GM12878 (cell line): ENCODE results near the gene CALML4. TPM values are rescaled to one million over a fixed set of nuclear protein-coding genes. Genes with fewer than 3 reads are reported as not detected.
A peak's percentile ranks its signal among the peaks of the same experiment; 100 is the strongest.

ENCODE experiments used
- ATAC-seq: fragments of 200-7000 bp; cut with Tn5 transposase; 3 replicates; pipeline ENCODE4 v1.9.1; 2020; ENCODE audit warnings: mild to moderate bottlenecking, moderate library complexity
- BruUV-seq: library from RNA; stranded (reverse); fragments of 400-500 nt; replicated peaks from 2 replicates; lab custom pipeline; 2021; lab: Mats Ljungman, UMichigan
- CTCF ChIA-PET: fragments of 300-600 bp; sonication (Branson Sonifier 250); formaldehyde crosslinking; extraction: SDS; loops from one replicate; lab custom pipeline; 2021; ENCODE audit warnings: inconsistent platforms; lab: Yijun Ruan, JAX
- POLR2A ChIA-PET: fragments of 350-600 bp; formaldehyde crosslinking; extraction: SDS; loops from one replicate; lab custom pipeline; 2021; ENCODE audit warnings: inconsistent platforms; lab: Charles Lee
- RAD21 ChIA-PET: fragments of 300-600 bp; sonication (Branson Sonifier 250); formaldehyde crosslinking; loops from one replicate; lab custom pipeline; 2023; ENCODE audit warnings: antibody characterized with exemption; ENCODE audit not compliant: unreplicated experiment; lab: Charles Lee
- SMC1A ChIA-PET: fragments of 300-600 bp; sonication (Branson Sonifier 250); formaldehyde crosslinking; loops from one replicate; lab custom pipeline; 2023; ENCODE audit not compliant: unreplicated experiment, uncharacterized antibody; lab: Charles Lee
- DNase-seq: peaks from one replicate; pipeline ENCODE4 v3.0.0-alpha.2; 2011; ENCODE audit warnings: low read depth, low spot score
- FAIRE-seq: peaks from 3 replicates; lab custom pipeline; 2011; peaks lifted over from hg19 to GRCh38; lab: Jason Lieb, UNC
- H2AFZ ChIP-seq: 2 replicates; pipeline ENCODE4 v1.6.0; 2011; ENCODE audit warnings: low read depth, low read length, control low read depth; ENCODE audit not compliant: control insufficient read depth
- H3K27ac ChIP-seq: 2 replicates; pipeline ENCODE4 v1.5.1; 2011; ENCODE audit warnings: control low read depth; ENCODE audit not compliant: control insufficient read depth, insufficient read depth
- H3K27me3 ChIP-seq, 2 experiments: replicated peaks in 1 of 2; 2 replicates each; pipeline versions ENCODE4 v1.6.0 to v1.6.1; 2011; ENCODE audit warnings: low read length in 1 of 2; ENCODE audit not compliant: control insufficient read depth in 2 of 2, insufficient read depth in 2 of 2
- H3K36me3 ChIP-seq, 2 experiments: 2 replicates each; pipeline ENCODE4 v1.5.1; 2011; ENCODE audit warnings: low read length in 1 of 2; ENCODE audit not compliant: control insufficient read depth in 2 of 2, insufficient read depth in 2 of 2
- H3K4me1 ChIP-seq: 2 replicates; pipeline ENCODE4 v1.6.1; 2011; ENCODE audit warnings: mild to moderate bottlenecking, low read length, moderate library complexity, mixed read lengths; ENCODE audit not compliant: control insufficient read depth, insufficient read depth
- H3K4me2 ChIP-seq: 2 replicates; pipeline ENCODE4 v1.6.0; 2011; ENCODE audit warnings: control low read depth; ENCODE audit not compliant: control insufficient read depth, insufficient read depth
- H3K4me3 ChIP-seq: fragments of 200-600 bp; sonication (generic); 2 replicates; pipeline ENCODE4 v1.5.1; 2016
- H3K79me2 ChIP-seq: 2 replicates; pipeline ENCODE4 v1.6.0; 2011; ENCODE audit warnings: low read length; ENCODE audit not compliant: control insufficient read depth, insufficient read depth
- H3K9ac ChIP-seq: 2 replicates; pipeline ENCODE4 v1.8.0; 2011; ENCODE audit warnings: low read length, control low read depth, mixed read lengths; ENCODE audit not compliant: control insufficient read depth, insufficient read depth
- H3K9me3 ChIP-seq: replicated peaks from 3 replicates; pipeline ENCODE4 v1.5.1; 2011; ENCODE audit warnings: mild to moderate bottlenecking, low read length; ENCODE audit not compliant: control insufficient read depth, insufficient read depth
- H4K20me1 ChIP-seq: 2 replicates; pipeline ENCODE4 v1.6.0; 2011; ENCODE audit not compliant: control insufficient read depth, insufficient read depth
- CEBPZ ChIP-seq: fragments of 150-350 bp; IDR thresholded peaks from 2 replicates; pipeline ENCODE4 v1.6.1; 2016; ENCODE audit warnings: low read depth, low read length
- CUX1 ChIP-seq: IDR thresholded peaks from 2 replicates; pipeline ENCODE4 v1.6.1; 2012; ENCODE audit warnings: improper control_type of control experiment, low read depth, low read length; ENCODE audit not compliant: insufficient replicate concordance
- POLR2A ChIP-seq: IDR thresholded peaks from 2 replicates; pipeline ENCODE4 v1.6.1; 2011; ENCODE audit warnings: low read depth, mild to moderate bottlenecking, low read length
- POLR2AphosphoS5 ChIP-seq: IDR thresholded peaks from 2 replicates; pipeline ENCODE4 v1.6.1; 2011; ENCODE audit warnings: mild to moderate bottlenecking, low read length, inconsistent platforms
- WGBS: methylation state at CpG from one replicate; pipeline ENCODE4 v1.1.6; 2016; ENCODE audit warnings: low lambda C conversion rate; ENCODE audit not compliant: insufficient replicate concordance, insufficient coverage; ENCODE audit errors: missing lambda C conversion rate; 5-methylcytosine and 5-hydroxymethylcytosine counted together
- in situ Hi-C: fragments of 300-500 bp; cut with MboI; formaldehyde crosslinking; loops from 9 replicates; pipeline ENCODE4 v1.14.3; 2018; ENCODE audit warnings: mixed read lengths
- intact Hi-C: fragments of 100-400 bp; cut with micrococcal nuclease; formaldehyde crosslinking; loops from one replicate; pipeline ENCODE4 v1.14.2; 2022; ENCODE audit not compliant: unreplicated experiment
- polyA plus RNA-seq, 11 experiments: library from polyadenylated mRNA; depleted of rRNA in 4 of 11; unstranded in 6 of 11; stranded (reverse) in 5 of 11; fragments of >200 nt; fragmentation: Nextera tagmentation in 4 of 11; fragmentation: Illumina TruSeq in 1 of 11; extraction: Ambion mirVana in 4 of 11; extraction: Trizol in 1 of 11; gene quantifications; 1 replicate in 1 of 11; 2 replicates in 10 of 11; pipeline versions ENCODE4 v1.2.1 to v1.2.3, GENCODE V29; 2011 to 2016; ENCODE audit warnings: inconsistent platforms in 2 of 11, missing spikeins in 2 of 11, low read depth in 1 of 11
- total RNA-seq, 4 experiments: library from RNA; depleted of rRNA in 3 of 4; stranded (reverse); fragments of >200 nt in 3 of 4; fragmentation: Illumina TruSeq in 1 of 4; extraction: Trizol in 1 of 4; gene quantifications; 2 replicates each; pipeline versions ENCODE4 v1.2.1 to v1.2.3, GENCODE V29; 2013 to 2021

Gene CALML4
- total and polyA plus RNA-seq, 10 of the 15 experiments (the other 5 are each of a cell fraction or from before 2014, with no cell fraction given): 1.7 to 15.9 (median 5.1) TPM

GRCh38 chr15:68192804-68193486 lies 12.2 kb downstream of the CALML4 start:
- WGBS: 88% methylated on average over 5 of the region's 5 CpGs

More at GRCh38 chr15:68192804-68193486, 12.2 kb downstream of the CALML4 start:
- H2AFZ ChIP-seq: no peak overlapping the region
- RAD21 ChIA-PET: interaction anchor here (0.9 kb wide), 1 partner anchor 60 kb away, joined by 3 read pairs; no protein-coding TSS in a partner anchor
- peaks cover 11 to 28% of the 10 kb centered on the region in 2 experiments for H3K36me3 ChIP-seq
- CTCF ChIA-PET: interaction anchor here (2.8 kb wide), 1 partner anchor 330 kb away, joined by 12 read pairs; no protein-coding TSS in a partner anchor
- FAIRE-seq (no peak), ATAC-seq (no peak), DNase-seq (no peak)
- H3K4me1 ChIP-seq: peaks cover 17% of the 10 kb centered on the region
- no TSS peak for BruUV-seq
- no peak overlapping the region for H3K4me2 ChIP-seq
- POLR2A ChIA-PET: interaction anchor here (0.6 kb wide), 1 partner anchor 339 kb away, joined by 4 read pairs; no protein-coding TSS in a partner anchor
- no peak overlapping the region for H3K9ac ChIP-seq
- H3K9me3 ChIP-seq: no peaks in the 10 kb centered on the region
- no peaks in the 10 kb centered on the region for H3K27me3 ChIP-seq
- SMC1A ChIA-PET: interaction anchor here (1.1 to 1.3 kb wide), 2 partner anchors 10 to 129 kb away, joined by 3 read pairs; no protein-coding TSS in a partner anchor
- in situ Hi-C loops (no loop called here), intact Hi-C loops (no loop called here)
- no peaks in the 10 kb centered on the region for H4K20me1 ChIP-seq
- no peaks in the 10 kb centered on the region for H3K79me2 ChIP-seq
- no peak overlapping the region for H3K4me3 ChIP-seq
- H3K27ac ChIP-seq: no peak overlapping the region
- TF ChIP-seq CEBPZ (no peak), CUX1 (no peak), POLR2A (peak; percentile 46), POLR2AphosphoS5 (peak; percentile 24; the same call in 1 of the 2 replicates)
- TF ChIP-seq, all 136 proteins: peak for 2
